ENCODE data around the gene TVP23A.
"Not testable (repeated sequence)": the region's sequence is repeated elsewhere in the genome, so short reads cannot be mapped to it uniquely, and the experiment has no call there.

Gene TVP23A

GRCh38 chr16:10743610-10744369, 74.8 kb downstream of the TVP23A start, which contains the start of gene NUBP1:
NUBP1 (plus strand) TSS chr16:10743842; CDS start chr16:10743864, 22 bp downstream.
- no peaks in the 10 kb centered on the region for H3K9me3 ChIP-seq (ENCODE audit: control insufficient read depth in 1 of 2, low read length in 2 of 2)
- peaks cover 4 to 20% of the 10 kb centered on the region in 2 donors for H3K4me1 ChIP-seq (ENCODE audit: control insufficient read depth in 1 of 2, insufficient read depth in 2 of 2, low read length in 2 of 2)
- peaks cover 0 to 16% of the 10 kb centered on the region in 2 donors for H3K36me3 ChIP-seq (ENCODE audit: control insufficient read depth in 1 of 2, insufficient read depth in 2 of 2, low read length in 2 of 2)
- no peaks in the 10 kb centered on the region for H3K27me3 ChIP-seq (ENCODE audit: low read depth, low read length)
- H3K27ac ChIP-seq (ENCODE audit: low read length) = peak within 1 kb of the TSS; percentile 95
- H3K4me3 ChIP-seq (ENCODE audit: low read depth in 1 of 2, low read length in 2 of 2) = peak within 1 kb of the TSS; percentile 61 to 80

DNA sequence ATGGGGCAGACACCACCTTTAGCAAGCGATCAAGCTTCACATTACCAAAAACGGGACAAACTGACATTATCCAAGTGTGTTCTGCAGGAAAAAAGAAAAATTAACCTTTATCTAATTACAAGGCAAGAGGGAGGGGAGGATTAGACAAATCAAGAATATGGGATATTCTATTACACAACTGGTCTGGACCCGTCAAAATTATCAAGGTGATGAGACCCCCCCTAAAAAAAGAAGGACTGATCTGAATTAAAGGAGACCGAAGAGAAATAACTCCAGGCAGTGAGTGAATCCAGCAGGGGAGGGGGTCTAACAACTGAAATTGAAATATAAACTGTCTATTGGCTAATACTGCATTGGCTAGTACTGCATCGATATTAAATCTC, 75.4 kb downstream of the TVP23A start:
- Histone ChIP-seq H3K27me3 (ENCODE audit: low read depth, low read length) (no peaks in the 10 kb centered on the region), H3K4me1 (ENCODE audit: control insufficient read depth in 1 of 2, insufficient read depth in 2 of 2, low read length in 2 of 2) (peaks cover 4 to 20% of the 10 kb centered on the region in 2 donors), H3K27ac (ENCODE audit: low read length) (peak overlapping the region; percentile 95), H3K4me3 (ENCODE audit: low read depth in 1 of 2, low read length in 2 of 2) (peak overlapping the region; percentile 61 to 80), H3K36me3 (ENCODE audit: control insufficient read depth in 1 of 2, insufficient read depth in 2 of 2, low read length in 2 of 2) (peaks cover 0 to 14% of the 10 kb centered on the region in 2 donors), H3K9me3 (ENCODE audit: control insufficient read depth in 1 of 2, low read length in 2 of 2) (no peaks in the 10 kb centered on the region)

GRCh38 chr16:10741844-10742243, 76.8 kb downstream of the TVP23A start:
- Histone ChIP-seq H3K36me3 (ENCODE audit: control insufficient read depth in 1 of 2, insufficient read depth in 2 of 2, low read length in 2 of 2) (peaks cover 0 to 3% of the 10 kb centered on the region in 2 donors), H3K27me3 (ENCODE audit: low read depth, low read length) (no peaks in the 10 kb centered on the region), H3K27ac (ENCODE audit: low read length) (no peak overlapping the region), H3K4me3 (ENCODE audit: low read depth in 1 of 2, low read length in 2 of 2) (no peak overlapping the region), H3K9me3 (ENCODE audit: control insufficient read depth in 1 of 2, low read length in 2 of 2) (no peaks in the 10 kb centered on the region), H3K4me1 (ENCODE audit: control insufficient read depth in 1 of 2, insufficient read depth in 2 of 2, low read length in 2 of 2) (peaks cover 4 to 26% of the 10 kb centered on the region in 2 donors)

- H3K27ac ChIP-seq (ENCODE audit: low read length); H3K4me3 ChIP-seq (ENCODE audit: low read depth in 1 of 2, low read length in 2 of 2); H3K27me3 ChIP-seq (ENCODE audit: low read depth, low read length); H3K9me3 ChIP-seq (ENCODE audit: control insufficient read depth in 1 of 2, low read length in 2 of 2); H3K36me3 ChIP-seq (ENCODE audit: control insufficient read depth in 1 of 2, insufficient read depth in 2 of 2, low read length in 2 of 2): not testable (repeated sequence)
- peaks cover 4 to 26% of the 10 kb centered on the region in 2 donors for H3K4me1 ChIP-seq (ENCODE audit: control insufficient read depth in 1 of 2, insufficient read depth in 2 of 2, low read length in 2 of 2)
These were observed 77.3 kb downstream of the TVP23A start for GRCh38 chr16:10741249-10741648.

DNA sequence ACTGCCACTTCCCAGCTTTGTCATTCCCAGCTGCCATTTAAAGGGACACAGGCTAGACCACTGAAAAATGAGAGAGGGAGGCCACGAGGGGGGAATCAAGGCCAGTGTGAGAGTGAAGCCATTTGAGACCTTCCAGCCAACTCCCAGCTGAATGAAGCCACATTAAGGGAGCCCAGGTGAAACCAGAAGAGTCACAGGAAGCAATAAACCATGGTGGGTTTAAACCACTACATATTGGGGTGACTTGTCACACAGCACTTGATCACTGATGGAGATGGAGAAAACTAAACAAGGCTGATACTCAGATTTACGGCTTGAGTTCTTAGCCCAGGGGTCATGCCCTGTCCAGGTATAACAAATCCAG, 77.8 kb downstream of the TVP23A start:
- Histone ChIP-seq H3K27ac (ENCODE audit: low read length) (no peak overlapping the region), H3K4me3 (ENCODE audit: low read depth in 1 of 2, low read length in 2 of 2) (no peak overlapping the region), H3K36me3 (ENCODE audit: control insufficient read depth in 1 of 2, insufficient read depth in 2 of 2, low read length in 2 of 2) (peaks cover 0 to 3% of the 10 kb centered on the region in 2 donors), H3K4me1 (ENCODE audit: control insufficient read depth in 1 of 2, insufficient read depth in 2 of 2, low read length in 2 of 2) (peaks cover 2 to 26% of the 10 kb centered on the region in 2 donors), H3K27me3 (ENCODE audit: low read depth, low read length) (no peaks in the 10 kb centered on the region), H3K9me3 (ENCODE audit: control insufficient read depth in 1 of 2, low read length in 2 of 2) (no peaks in the 10 kb centered on the region)

- Histone ChIP-seq H3K4me3 (ENCODE audit: low read depth in 1 of 2, low read length in 2 of 2) (no peak overlapping the region), H3K27me3 (ENCODE audit: low read depth, low read length) (no peaks in the 10 kb centered on the region), H3K36me3 (ENCODE audit: control insufficient read depth in 1 of 2, insufficient read depth in 2 of 2, low read length in 2 of 2) (peaks cover 0 to 3% of the 10 kb centered on the region in 2 donors), H3K27ac (ENCODE audit: low read length) (no peak overlapping the region), H3K9me3 (ENCODE audit: control insufficient read depth in 1 of 2, low read length in 2 of 2) (no peaks in the 10 kb centered on the region), H3K4me1 (ENCODE audit: control insufficient read depth in 1 of 2, insufficient read depth in 2 of 2, low read length in 2 of 2) (peaks cover 0 to 20% of the 10 kb centered on the region in 2 donors)
These were observed 78.4 kb downstream of the TVP23A start for GRCh38 chr16:10740000-10740844.

DNA sequence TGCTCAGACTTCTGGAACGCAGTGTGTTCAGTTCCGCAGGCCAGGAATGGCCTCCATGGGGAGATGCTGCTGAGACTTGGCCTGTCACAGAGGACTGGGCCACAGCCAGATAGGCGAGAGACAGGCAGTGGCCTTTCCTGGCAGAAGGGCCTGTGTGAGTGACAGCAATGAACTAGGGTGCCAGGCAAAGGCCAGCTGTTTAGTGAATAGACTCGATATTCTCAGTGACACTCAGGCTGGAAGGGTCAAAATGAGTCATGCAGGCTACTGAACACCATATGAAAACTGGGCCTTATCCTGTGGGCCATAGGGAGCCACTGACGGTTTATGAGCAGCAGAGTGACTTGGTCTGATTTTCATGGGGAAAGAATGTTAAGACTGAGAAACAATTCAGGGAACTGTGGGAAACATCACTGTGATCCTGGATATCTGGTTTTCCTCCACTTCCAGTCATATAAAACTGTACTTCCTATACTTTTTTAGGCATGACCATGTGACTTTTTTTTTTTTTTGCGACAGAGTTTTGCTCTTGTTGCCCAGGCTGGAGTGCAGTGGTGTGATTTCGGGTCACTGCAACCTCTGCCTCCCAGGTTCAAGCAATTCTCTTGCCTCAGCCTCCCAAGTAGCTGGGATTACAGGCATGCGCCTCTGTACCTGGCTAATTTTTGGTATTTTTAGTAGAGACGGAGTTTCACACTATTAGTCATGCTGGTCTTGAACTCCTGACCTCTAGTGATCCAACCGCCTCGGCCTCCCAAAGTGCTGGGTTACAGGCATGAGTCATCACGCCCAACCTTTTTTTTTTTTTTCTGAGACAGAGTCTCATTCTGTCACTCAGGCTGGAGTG, 80.1 kb downstream of the TVP23A start:
- H3K4me3 ChIP-seq (ENCODE audit: low read depth in 1 of 2, low read length in 2 of 2) = no peak overlapping the region
- H3K4me1 ChIP-seq (ENCODE audit: control insufficient read depth in 1 of 2, insufficient read depth in 2 of 2, low read length in 2 of 2) = peaks cover 0 to 10% of the 10 kb centered on the region in 2 donors
- H3K9me3 ChIP-seq (ENCODE audit: control insufficient read depth in 1 of 2, low read length in 2 of 2) = no peaks in the 10 kb centered on the region
- no peaks in the 10 kb centered on the region for H3K27me3 ChIP-seq (ENCODE audit: low read depth, low read length)
- H3K27ac ChIP-seq (ENCODE audit: low read length) = peak overlapping the region; percentile 74
- no peaks in the 10 kb centered on the region for H3K36me3 ChIP-seq (ENCODE audit: control insufficient read depth in 1 of 2, insufficient read depth in 2 of 2, low read length in 2 of 2)

DNA sequence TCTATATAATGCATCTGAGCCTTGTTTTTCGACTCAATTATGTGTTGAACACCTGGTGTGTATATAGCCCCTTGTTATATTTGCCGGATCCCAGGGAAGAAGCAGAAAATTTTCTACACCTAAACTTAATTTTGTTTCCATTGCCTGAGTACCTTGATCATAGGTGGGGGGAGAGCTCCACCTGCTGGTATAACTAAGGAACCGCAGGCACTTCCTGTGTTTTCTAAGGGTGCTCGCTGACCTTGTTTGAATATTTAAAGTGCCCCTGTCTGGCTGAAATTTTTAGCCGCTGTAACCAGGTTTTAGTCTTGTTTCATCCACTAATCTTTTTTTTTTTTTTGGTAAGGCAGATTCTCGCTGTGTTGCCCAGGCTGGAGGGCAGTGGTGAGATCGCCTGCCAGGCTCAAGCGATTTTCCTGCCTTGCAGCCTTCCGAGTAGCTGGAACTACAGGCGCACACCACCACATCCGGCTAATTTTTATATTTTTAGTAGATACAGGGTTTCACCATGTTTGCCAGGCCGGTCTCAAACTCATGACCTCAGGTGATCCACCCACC, 81.4 kb downstream of the TVP23A start:
- H3K27me3 ChIP-seq (ENCODE audit: low read depth, low read length) = no peaks in the 10 kb centered on the region
- H3K36me3 ChIP-seq (ENCODE audit: control insufficient read depth in 1 of 2, insufficient read depth in 2 of 2, low read length in 2 of 2) = no peaks in the 10 kb centered on the region
- H3K27ac ChIP-seq (ENCODE audit: low read length) = peak overlapping the region; percentile 74
- no peaks in the 10 kb centered on the region for H3K9me3 ChIP-seq (ENCODE audit: control insufficient read depth in 1 of 2, low read length in 2 of 2)
- peak overlapping the region in 1 of 2 donors; percentile 55 for H3K4me3 ChIP-seq (ENCODE audit: low read depth in 1 of 2, low read length in 2 of 2)
- peaks cover 0 to 5% of the 10 kb centered on the region in 2 donors for H3K4me1 ChIP-seq (ENCODE audit: control insufficient read depth in 1 of 2, insufficient read depth in 2 of 2, low read length in 2 of 2)

DNA sequence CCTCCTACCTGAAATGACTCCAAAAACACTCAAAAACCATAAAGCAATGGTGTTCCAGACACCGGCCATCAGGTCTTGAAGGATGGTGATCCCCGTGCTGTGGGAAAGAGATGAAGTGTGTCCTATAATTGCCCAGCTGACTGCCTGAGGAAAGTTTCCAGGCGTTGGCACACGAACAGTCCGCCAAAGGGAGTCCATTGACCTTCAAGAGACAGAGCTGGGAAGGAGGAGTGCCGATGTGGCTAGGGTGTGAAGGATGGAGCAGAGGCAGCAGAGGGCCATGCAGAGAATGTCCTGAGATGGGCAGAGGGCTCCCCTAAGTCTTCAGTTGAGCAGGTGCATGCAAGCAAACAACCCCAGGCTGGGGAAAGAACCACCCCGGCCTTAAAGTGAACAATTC, 86.8 kb downstream of the TVP23A start:
- Histone ChIP-seq H3K27ac (ENCODE audit: low read length) (no peak overlapping the region), H3K9me3 (ENCODE audit: control insufficient read depth in 1 of 2, low read length in 2 of 2) (no peaks in the 10 kb centered on the region), H3K4me1 (ENCODE audit: control insufficient read depth in 1 of 2, insufficient read depth in 2 of 2, low read length in 2 of 2) (peaks cover 0 to 4% of the 10 kb centered on the region in 2 donors)

DNA sequence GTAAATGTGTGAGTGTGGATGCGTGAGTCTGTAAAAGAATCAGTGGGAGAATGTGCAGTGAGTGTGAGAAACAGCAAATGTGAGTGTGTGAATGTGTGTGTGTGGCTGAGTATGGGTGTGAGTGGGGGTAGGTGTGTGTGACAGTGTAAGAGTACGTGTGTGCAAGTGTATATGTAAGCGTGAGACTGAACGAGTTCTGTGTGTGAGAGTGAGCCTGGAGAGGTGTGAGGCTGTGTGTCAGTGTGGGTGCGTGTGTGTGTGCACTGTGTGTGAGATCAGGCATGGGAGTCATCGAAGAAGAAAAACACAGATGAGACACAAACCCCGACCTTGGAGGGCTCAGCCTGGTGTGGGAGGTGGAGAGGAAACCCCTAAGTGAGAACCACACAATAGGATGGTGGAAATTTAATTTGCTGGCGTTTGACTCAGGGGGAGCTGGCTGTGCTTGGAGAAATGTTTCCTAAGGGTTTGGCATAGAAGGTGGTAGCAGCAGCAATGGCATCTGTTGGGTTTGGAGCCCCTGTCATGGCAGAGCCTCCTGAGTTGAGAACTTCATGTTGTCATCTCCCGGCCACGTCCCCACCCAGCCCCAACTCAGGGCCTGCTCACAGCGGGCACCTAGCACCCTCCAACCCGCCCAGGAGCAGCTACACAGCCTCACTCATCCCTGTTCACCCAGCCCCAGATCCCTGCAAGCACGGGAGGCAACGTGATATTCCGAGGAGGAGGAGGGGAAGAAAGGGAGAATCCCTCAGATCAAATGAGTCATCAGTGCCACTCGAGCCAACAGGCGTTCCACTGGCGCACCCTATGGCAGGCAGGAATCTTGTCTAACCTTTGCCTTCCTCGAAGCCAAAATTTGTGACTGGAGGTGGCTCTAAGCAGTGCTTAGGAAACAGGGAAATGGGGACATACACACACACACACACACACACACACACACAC, 89.2 kb downstream of the TVP23A start:
- Histone ChIP-seq H3K27me3 (ENCODE audit: low read depth, low read length) (no peaks in the 10 kb centered on the region), H3K4me1 (ENCODE audit: control insufficient read depth in 1 of 2, insufficient read depth in 2 of 2, low read length in 2 of 2) (peaks cover 0 to 4% of the 10 kb centered on the region in 2 donors), H3K36me3 (ENCODE audit: control insufficient read depth in 1 of 2, insufficient read depth in 2 of 2, low read length in 2 of 2) (no peaks in the 10 kb centered on the region), H3K27ac (ENCODE audit: low read length) (no peak overlapping the region), H3K4me3 (ENCODE audit: low read depth in 1 of 2, low read length in 2 of 2) (no peak overlapping the region), H3K9me3 (ENCODE audit: control insufficient read depth in 1 of 2, low read length in 2 of 2) (no peaks in the 10 kb centered on the region)

More for the DNA sequence above, 86.8 kb downstream of the TVP23A start:
- H3K27me3 ChIP-seq (ENCODE audit: low read depth, low read length) = no peaks in the 10 kb centered on the region
- no peaks in the 10 kb centered on the region for H3K36me3 ChIP-seq (ENCODE audit: control insufficient read depth in 1 of 2, insufficient read depth in 2 of 2, low read length in 2 of 2)
- no peak overlapping the region for H3K4me3 ChIP-seq (ENCODE audit: low read depth in 1 of 2, low read length in 2 of 2)

Data from muscle layer of duodenum (tissue), 2 donors.